ENCODE results near the gene OGFRL1. TPM values are rescaled to one million over a fixed set of nuclear protein-coding genes. Genes with fewer than 3 reads are reported as not detected.

The OGFRL1 gene
- total and polyA plus RNA-seq, 9 of the 15 experiments (the other 6 are each of a cell fraction or from before 2014, with no cell fraction given) = 0.01 to 0.07 (median 0.03) TPM

DNA sequence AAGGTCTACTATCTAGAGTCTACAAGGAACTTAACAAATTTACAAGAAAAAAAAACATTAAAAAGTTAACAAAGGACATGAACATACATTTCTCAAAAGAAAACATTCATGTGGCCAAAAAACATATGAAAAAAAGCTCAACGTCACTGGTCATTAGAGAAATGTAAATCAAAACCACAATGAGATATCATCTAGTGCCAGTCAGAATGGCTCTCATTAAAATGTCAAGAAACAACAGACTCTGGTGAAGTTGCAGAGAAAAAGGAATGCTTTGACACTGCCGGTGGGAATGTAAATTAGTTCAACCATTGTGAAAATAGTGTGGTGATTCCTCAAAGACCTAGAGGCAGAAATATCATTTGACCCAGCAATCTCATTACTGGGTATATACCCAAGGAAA, 48.3 kb downstream of the OGFRL1 start (continued):
- TF ChIP-seq, protein P1, sequence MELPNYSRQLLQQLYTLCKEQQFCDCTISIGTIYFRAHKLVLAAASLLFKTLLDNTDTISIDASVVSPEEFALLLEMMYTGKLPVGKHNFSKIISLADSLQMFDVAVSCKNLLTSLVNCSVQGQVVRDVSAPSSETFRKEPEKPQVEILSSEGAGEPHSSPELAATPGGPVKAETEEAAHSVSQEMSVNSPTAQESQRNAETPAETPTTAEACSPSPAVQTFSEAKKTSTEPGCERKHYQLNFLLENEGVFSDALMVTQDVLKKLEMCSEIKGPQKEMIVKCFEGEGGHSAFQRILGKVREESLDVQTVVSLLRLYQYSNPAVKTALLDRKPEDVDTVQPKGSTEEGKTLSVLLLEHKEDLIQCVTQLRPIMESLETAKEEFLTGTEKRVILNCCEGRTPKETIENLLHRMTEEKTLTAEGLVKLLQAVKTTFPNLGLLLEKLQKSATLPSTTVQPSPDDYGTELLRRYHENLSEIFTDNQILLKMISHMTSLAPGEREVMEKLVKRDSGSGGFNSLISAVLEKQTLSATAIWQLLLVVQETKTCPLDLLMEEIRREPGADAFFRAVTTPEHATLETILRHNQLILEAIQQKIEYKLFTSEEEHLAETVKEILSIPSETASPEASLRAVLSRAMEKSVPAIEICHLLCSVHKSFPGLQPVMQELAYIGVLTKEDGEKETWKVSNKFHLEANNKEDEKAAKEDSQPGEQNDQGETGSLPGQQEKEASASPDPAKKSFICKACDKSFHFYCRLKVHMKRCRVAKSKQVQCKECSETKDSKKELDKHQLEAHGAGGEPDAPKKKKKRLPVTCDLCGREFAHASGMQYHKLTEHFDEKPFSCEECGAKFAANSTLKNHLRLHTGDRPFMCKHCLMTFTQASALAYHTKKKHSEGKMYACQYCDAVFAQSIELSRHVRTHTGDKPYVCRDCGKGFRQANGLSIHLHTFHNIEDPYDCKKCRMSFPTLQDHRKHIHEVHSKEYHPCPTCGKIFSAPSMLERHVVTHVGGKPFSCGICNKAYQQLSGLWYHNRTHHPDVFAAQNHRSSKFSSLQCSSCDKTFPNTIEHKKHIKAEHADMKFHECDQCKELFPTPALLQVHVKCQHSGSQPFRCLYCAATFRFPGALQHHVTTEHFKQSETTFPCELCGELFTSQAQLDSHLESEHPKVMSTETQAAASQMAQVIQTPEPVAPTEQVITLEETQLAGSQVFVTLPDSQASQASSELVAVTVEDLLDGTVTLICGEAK (IDR thresholded peaks at IDR 0.05) = no peak
- TF ChIP-seq, protein P1 (CRISPR knock-in tag; IDR thresholded peaks at IDR 0.05) = no peak
- no peak for TF ChIP-seq E2F3 (CRISPR knock-in tag; IDR thresholded peaks at IDR 0.05)
- TF ChIP-seq ZNF146 (CRISPR knock-in tag; IDR thresholded peaks at IDR 0.05; ENCODE audit: unreplicated experiment) = no peak
- no peak for TF ChIP-seq MXI1 (IDR thresholded peaks at IDR 0.05; ENCODE audit: low read depth, low read length)
- no peak for TF ChIP-seq MYC (IDR thresholded peaks at IDR 0.05; ENCODE audit: low read depth, low read length)
- TF ChIP-seq MYC (CRISPR knock-in tag; IDR thresholded peaks at IDR 0.05; ENCODE audit: borderline replicate concordance, low read depth) = no peak
- TF ChIP-seq POLR2AphosphoS2 (IDR thresholded peaks at IDR 0.05; ENCODE audit: low read length) = no peak
- TF ChIP-seq, protein P2, sequence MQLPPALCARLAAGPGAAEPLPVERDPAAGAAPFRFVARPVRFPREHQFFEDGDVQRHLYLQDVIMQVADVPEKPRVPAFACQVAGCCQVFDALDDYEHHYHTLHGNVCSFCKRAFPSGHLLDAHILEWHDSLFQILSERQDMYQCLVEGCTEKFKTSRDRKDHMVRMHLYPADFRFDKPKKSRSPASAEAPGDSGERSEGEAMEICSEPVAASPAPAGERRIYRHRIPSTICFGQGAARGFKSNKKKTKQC (CRISPR knock-in tag; IDR thresholded peaks at IDR 0.05) = no peak
- no peak for TF ChIP-seq ILK (tag; IDR thresholded peaks at IDR 0.05; ENCODE audit: borderline replicate concordance, low read depth)
